OCI-LY1 (cell line): ENCODE measurements around the gene PLLP.

Experiments used
- CTCF ChIP-seq: fragments of 200-600 bp; sonication (generic), shearing (Covaris generic); IDR thresholded peaks from 2 replicates; pipeline ENCODE4 v1.5.1; 2017; ENCODE audit warnings: mild to moderate bottlenecking, antibody characterized with exemption, low read length, moderate library complexity, mixed read lengths
- EZH2 ChIP-seq: fragments of 200-600 bp; sonication (generic), shearing (Covaris generic); IDR thresholded peaks from 2 replicates; pipeline ENCODE4 v1.8.0; 2017; ENCODE audit warnings: borderline replicate concordance, mixed run types, mild to moderate bottlenecking, antibody characterized with exemption, low read length, moderate library complexity, mixed read lengths

GRCh38 chr16:57231821-57232350, 52.6 kb downstream of the PLLP start:
- TF ChIP-seq CTCF (no peak), EZH2 (no peak)
